Thyroid gland (tissue), 4 donors: ENCODE measurements around the gene CCDC92. TPM values are rescaled to one million over a fixed set of nuclear protein-coding genes. Genes with fewer than 3 reads are reported as not detected.
A peak's percentile ranks its signal among the peaks of the same experiment; 100 is the strongest.

Experiments used
- DNase-seq, 2 donors: peaks; one replicate each; pipeline ENCODE4 v3.0.0-alpha.2; 2019
- H3K27ac ChIP-seq, 3 donors: fragments of 200-600 bp; sonication (generic); 1 replicate in 2 of 3; 2 replicates in 1 of 3; pipeline ENCODE4 v1.5.1; 2016 to 2019; ENCODE audit warnings: mild to moderate bottlenecking in 1 of 3, moderate library complexity in 1 of 3
- H3K27me3 ChIP-seq: fragments of 200-600 bp; sonication (generic); one replicate; pipeline ENCODE4 v1.5.1; 2019
- H3K36me3 ChIP-seq, 2 donors: fragments of 200-600 bp; sonication (generic); one replicate each; pipeline ENCODE4 v1.5.1; 2016 to 2019
- H3K4me1 ChIP-seq, 2 donors: fragments of 200-600 bp; sonication (generic); one replicate each; pipeline ENCODE4 v1.5.1; 2017 to 2019
- H3K4me3 ChIP-seq, 3 donors: fragments of 200-600 bp; sonication (generic); replicated peaks in 1 of 3; 1 replicate in 2 of 3; 2 replicates in 1 of 3; pipeline ENCODE4 v1.5.1; 2016; ENCODE audit warnings: mild to moderate bottlenecking in 1 of 3
- H3K9me3 ChIP-seq: fragments of 200-600 bp; sonication (generic); one replicate; pipeline ENCODE4 v1.5.1; 2017
- POLR2A ChIP-seq, 2 donors: fragments of 450-650 bp; IDR thresholded peaks; one replicate each; pipeline ENCODE4 v1.6.1; 2017; ENCODE audit warnings: antibody characterized with exemption in 2 of 2, mild to moderate bottlenecking in 2 of 2, moderate library complexity in 1 of 2
- WGBS, 2 donors: methylation state at CpG; one replicate each; pipeline ENCODE4 v1.1.5; 2017; 5-methylcytosine and 5-hydroxymethylcytosine counted together
- intact Hi-C: fragments of 100-400 bp; cut with DNase I; formaldehyde crosslinking; loops from one replicate; pipeline ENCODE4 v1.15.1; 2023
- total RNA-seq, 4 donors: library from RNA; depleted of rRNA; stranded (reverse); fragments of >200 nt; gene quantifications; one replicate each; pipeline ENCODE4 v1.2.3, GENCODE V29; 2016
- TF ChIP-seq, protein P1 (sequence below), 6 experiments: fragments of 200-600 bp in 3 of 6; fragments of 450-650 bp in 3 of 6; sonication (generic) in 3 of 6; IDR thresholded peaks; one replicate each; pipeline ENCODE4 v1.5.1; 2016 to 2019; ENCODE audit warnings: antibody characterized with exemption in 6 of 6, mild to moderate bottlenecking in 2 of 6, inconsistent platforms in 1 of 6, moderate library complexity in 1 of 6

Gene CCDC92
- total RNA-seq, 4 donors from 2014 or later = 26.6 to 47.0 (median 39.1) TPM

DNA sequence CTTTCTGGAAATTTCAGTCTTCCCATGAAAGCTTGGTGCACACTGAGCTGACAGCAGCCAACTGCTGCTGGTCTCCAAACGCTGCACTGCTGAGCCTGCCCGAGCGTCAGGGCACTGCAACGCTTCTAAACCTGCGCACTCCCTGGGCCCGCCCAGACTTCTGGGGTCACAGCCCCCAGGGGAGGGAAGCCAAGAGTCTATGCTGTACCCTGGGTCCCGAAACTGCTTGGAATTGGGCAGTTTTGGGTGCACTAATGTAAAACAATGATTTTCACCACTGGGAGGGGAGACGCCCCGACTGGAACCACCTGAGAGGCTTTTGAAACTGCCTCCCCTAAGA, 32.0 kb downstream of the CCDC92 start:
- H3K36me3 ChIP-seq = peaks cover 23 to 31% of the 10 kb centered on the region in 2 donors

DNA sequence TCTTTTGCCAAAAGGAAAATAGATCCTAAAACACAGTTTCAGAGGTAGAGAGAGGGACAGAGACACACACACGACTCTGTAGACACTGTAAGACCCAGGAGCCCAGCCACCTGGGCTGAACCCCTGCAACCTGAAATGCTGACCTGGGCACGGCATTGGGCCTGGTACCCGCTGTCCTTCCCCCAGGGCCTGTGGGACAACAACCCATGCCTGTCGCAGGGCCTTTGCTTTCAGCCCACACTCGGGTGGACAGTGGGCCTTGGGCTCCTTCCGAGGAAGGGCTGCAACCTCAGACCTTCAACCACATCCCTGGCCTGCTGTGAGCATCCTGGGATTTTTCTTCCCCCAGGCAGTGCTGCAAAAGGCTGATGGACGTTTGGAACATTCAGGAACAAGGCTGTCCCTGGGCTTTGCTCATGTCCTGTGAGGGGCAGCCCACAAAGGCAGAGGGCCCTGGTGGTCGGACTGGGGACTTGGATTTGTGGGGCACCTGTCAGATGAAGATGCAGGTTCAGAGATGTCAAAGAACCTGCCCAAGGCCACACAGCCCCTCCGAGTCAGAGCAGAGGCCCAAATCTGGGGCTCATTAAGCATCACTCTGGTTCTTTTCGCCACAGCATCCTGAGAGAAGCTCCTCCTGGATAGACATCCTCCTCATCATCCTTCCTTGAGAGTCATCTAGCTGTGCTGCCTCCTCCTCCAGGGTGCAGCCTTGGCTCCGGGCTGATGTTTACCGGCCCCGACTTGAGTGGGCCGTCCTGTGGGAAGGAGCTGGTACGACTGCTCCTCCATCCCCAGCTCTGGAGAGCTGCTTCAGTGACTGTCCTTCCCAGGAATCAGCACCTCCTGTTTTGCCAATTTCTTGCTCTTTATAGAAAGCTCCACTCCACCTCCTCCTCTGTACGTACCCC, 32.7 kb downstream of the CCDC92 start:
- intact Hi-C loops = no loop called here

More for the DNA sequence above, 32.0 kb downstream of the CCDC92 start:
- TF ChIP-seq, protein P1, sequence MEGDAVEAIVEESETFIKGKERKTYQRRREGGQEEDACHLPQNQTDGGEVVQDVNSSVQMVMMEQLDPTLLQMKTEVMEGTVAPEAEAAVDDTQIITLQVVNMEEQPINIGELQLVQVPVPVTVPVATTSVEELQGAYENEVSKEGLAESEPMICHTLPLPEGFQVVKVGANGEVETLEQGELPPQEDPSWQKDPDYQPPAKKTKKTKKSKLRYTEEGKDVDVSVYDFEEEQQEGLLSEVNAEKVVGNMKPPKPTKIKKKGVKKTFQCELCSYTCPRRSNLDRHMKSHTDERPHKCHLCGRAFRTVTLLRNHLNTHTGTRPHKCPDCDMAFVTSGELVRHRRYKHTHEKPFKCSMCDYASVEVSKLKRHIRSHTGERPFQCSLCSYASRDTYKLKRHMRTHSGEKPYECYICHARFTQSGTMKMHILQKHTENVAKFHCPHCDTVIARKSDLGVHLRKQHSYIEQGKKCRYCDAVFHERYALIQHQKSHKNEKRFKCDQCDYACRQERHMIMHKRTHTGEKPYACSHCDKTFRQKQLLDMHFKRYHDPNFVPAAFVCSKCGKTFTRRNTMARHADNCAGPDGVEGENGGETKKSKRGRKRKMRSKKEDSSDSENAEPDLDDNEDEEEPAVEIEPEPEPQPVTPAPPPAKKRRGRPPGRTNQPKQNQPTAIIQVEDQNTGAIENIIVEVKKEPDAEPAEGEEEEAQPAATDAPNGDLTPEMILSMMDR (IDR thresholded peaks at IDR 0.05) = no peak
- Histone ChIP-seq H3K27ac (no peak overlapping the region), H3K4me3 (no peak overlapping the region), H3K4me1 (peaks cover 0 to 22% of the 10 kb centered on the region in 2 donors), H3K9me3 (no peaks in the 10 kb centered on the region), H3K27me3 (no peaks in the 10 kb centered on the region)
- DNase-seq = no peak
- intact Hi-C loops = no loop called here
- WGBS, 2 donors = 94 to 100% methylated on average over 8 to 9 of the region's 9 CpGs

DNA sequence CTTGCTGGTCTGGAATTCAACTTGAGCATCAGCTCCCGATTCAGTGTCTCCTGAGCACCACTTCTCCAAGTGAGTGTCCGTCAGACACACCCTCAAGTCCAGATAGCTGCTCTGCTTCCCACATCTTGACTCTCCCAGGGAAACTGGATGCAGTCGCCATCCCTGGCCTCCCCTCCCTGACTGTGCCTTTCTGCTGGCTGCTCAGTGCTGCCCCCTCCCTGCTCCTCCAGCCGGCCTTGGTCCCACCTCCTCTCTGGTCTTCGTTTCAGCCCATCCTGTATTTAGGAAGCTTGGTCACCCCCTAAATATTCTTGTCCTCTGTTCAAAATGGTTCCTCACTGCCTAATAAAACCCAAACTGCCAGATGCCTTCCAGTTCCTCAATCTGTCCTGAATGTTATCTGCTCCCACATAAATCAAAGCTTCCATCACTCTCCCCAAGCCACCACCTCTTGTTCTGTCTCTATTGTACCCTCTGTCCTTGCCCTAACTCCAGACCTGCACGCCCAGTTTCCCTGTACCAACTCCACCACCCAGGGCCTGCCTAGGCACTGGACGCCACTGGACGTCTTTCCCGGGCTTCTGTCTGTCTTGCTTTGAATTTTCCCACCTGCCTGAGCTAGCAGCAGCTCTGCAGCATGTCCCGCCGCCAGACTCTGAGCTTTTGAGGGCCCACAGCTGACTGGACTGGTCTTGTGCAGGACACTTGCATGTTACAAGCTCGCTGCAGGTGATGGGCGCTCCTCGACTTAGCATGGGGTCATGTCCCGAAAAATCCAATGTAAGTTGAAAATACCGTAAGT, 33.8 kb downstream of the CCDC92 start:
- 88 to 91% methylated on average over 16 of the region's 16 CpGs for WGBS, 2 donors
- Histone ChIP-seq H3K9me3 (no peaks in the 10 kb centered on the region), H3K4me1 (peaks cover 0 to 24% of the 10 kb centered on the region in 2 donors), H3K4me3 (no peak overlapping the region), H3K27ac (peak overlapping the region in 2 of 3 donors; percentile 45 to 72), H3K36me3 (peaks cover 23 to 31% of the 10 kb centered on the region in 2 donors), H3K27me3 (no peaks in the 10 kb centered on the region)
- DNase-seq = no peak
- intact Hi-C loops = no loop called here
- TF ChIP-seq POLR2A (IDR thresholded peaks at IDR 0.05) = no peak
- TF ChIP-seq, protein P1 (IDR thresholded peaks at IDR 0.05) = peak in 2 of 6 experiments; percentile 8 to 28

More for the DNA sequence above, 32.7 kb downstream of the CCDC92 start:
- TF ChIP-seq, protein P1 (IDR thresholded peaks at IDR 0.05) = no peak
- no peak for TF ChIP-seq POLR2A (IDR thresholded peaks at IDR 0.05)
- Histone ChIP-seq H3K36me3 (peaks cover 23 to 31% of the 10 kb centered on the region in 2 donors), H3K9me3 (no peaks in the 10 kb centered on the region), H3K4me1 (peaks cover 0 to 24% of the 10 kb centered on the region in 2 donors), H3K27ac (no peak overlapping the region), H3K27me3 (no peaks in the 10 kb centered on the region), H3K4me3 (no peak overlapping the region)
- DNase-seq = no peak
- 92 to 93% methylated on average over 13 to 15 of the region's 16 CpGs for WGBS, 2 donors

DNA sequence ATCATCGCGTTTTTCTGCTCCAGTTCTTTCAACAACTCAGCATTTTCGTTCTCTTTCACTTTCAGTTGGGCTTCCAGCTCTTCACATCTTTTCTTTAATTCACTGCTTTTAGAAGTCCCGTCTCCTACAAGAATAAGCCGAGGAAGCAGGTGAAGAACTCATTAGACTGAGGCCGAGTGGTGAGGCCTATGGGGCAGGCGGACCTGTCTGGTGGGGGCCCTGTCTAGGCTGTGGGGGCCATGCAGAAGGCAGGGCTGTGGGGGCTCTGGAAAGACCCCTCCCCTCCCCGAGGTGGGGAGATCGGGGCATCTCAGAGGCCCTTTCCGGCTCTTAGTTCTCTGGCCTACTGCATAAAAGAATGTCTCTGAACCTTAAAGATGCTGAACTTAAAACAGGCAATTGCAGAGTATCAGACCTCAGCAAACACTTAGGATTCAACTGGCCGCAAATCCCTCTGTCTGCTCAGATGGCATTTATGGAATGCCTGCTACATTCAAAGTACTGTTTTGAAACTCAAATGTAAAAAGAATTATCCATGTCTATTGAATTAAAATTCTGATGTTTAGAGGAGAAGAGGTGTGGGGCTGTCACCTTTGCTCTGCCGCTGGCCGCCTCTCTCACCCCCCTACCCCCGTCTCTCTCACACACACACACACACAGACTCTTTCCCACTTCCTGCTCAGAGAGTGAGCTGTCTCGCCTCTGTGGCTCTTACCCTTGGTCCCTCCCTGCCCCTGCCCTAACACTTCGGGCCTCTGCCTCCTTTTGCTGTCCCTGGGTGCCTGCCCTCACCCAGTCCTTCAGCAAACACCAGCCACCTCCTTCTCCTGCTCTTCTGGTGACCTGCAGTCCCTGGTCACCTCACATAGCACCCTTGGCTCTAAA, 34.7 kb downstream of the CCDC92 start:
- Histone ChIP-seq H3K27ac (peak overlapping the region; percentile 4 to 72 (median 45)), H3K4me1 (peaks cover 0 to 24% of the 10 kb centered on the region in 2 donors), H3K4me3 (no peak overlapping the region), H3K36me3 (peaks cover 23 to 31% of the 10 kb centered on the region in 2 donors), H3K9me3 (no peaks in the 10 kb centered on the region), H3K27me3 (no peaks in the 10 kb centered on the region)
- peak; percentile 18 to 29 for DNase-seq
- no peak for TF ChIP-seq POLR2A (IDR thresholded peaks at IDR 0.05)
- TF ChIP-seq, protein P1 (IDR thresholded peaks at IDR 0.05) = no peak
- WGBS, 2 donors = 47 to 61% methylated on average over 15 to 16 of the region's 16 CpGs
- intact Hi-C loops = no loop called here
